ENCODE results near the gene PCCA.

Gene PCCA

DNA sequence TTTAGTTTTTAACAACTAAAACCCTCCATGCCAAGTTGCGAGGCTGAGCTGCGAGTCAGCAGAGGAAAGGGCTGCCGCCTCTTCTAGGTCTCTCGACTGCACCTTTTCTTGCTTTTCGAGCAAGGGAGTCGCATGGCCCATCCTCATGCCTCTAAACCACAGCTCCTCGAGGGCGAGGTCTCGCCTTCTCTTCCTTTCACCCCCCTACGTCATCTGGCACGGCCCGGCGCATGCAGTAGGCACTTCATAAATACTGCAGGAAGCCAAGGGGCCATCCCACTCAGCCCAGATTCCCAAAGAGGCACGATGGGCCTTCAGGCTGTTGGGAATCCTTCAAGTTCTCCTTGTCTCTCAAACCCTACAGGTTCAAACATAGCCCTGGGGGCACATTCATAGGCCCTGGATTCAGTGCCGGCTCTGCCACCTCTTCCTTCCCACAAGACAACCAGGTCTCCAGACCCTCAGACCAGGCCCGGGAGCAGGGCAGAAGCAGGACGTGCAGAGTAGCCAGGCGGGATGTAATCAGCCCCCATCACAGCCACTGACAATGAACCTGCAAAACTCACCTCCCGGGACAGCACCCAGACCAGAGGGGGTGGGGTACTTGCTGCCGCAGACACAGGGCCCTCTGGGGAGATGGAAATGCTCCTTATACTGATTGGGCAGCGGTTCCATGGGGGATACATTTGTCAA lies 458.0 kb downstream of the PCCA start:
- H3K27ac ChIP-seq (ENCODE audit: low read length) = no peak overlapping the region
- DNase-seq (no peak), ATAC-seq (ENCODE audit: insufficient read depth, low read depth) (no peak)
- no peaks in the 10 kb centered on the region for H3K36me3 ChIP-seq (ENCODE audit: insufficient read depth, low read length)
- no peak overlapping the region for H3K9ac ChIP-seq (ENCODE audit: low read depth, low read length)
- H3K27me3 ChIP-seq (ENCODE audit: insufficient read depth, low read length, poor library complexity) = no peaks in the 10 kb centered on the region
- no peak for TF ChIP-seq EZH2 (IDR thresholded peaks at IDR 0.05; ENCODE audit: borderline replicate concordance, low read depth, low read length, severe bottlenecking)
- no peak for TF ChIP-seq CTCF (IDR thresholded peaks at IDR 0.05; ENCODE audit: borderline replicate concordance, extremely low read depth, low read length, poor library complexity, severe bottlenecking)
- H3K4me2 ChIP-seq (ENCODE audit: insufficient read depth, low read length) = no peak overlapping the region
- no peaks in the 10 kb centered on the region for H4K20me1 ChIP-seq (ENCODE audit: insufficient read depth, low read length)
- no peak overlapping the region for H2AFZ ChIP-seq (ENCODE audit: low read depth, low read length)
- no peaks in the 10 kb centered on the region for H3K4me1 ChIP-seq (ENCODE audit: insufficient read depth, low read length)
- H3K79me2 ChIP-seq (ENCODE audit: insufficient read depth, low read length) = no peaks in the 10 kb centered on the region
- H3K4me3 ChIP-seq (ENCODE audit: low read depth in 1 of 2, low read length in 2 of 2) = no peak overlapping the region
- H3K9me3 ChIP-seq (ENCODE audit: insufficient read depth, low read length, severe bottlenecking) = no peaks in the 10 kb centered on the region

GRCh38 chr13:100547791-100548201 lies 458.9 kb downstream of the PCCA start:
- no peaks in the 10 kb centered on the region for H3K36me3 ChIP-seq (ENCODE audit: insufficient read depth, low read length)
- H3K4me2 ChIP-seq (ENCODE audit: insufficient read depth, low read length) = no peak overlapping the region
- no peaks in the 10 kb centered on the region for H3K79me2 ChIP-seq (ENCODE audit: insufficient read depth, low read length)
- no peaks in the 10 kb centered on the region for H4K20me1 ChIP-seq (ENCODE audit: insufficient read depth, low read length)
- H3K9ac ChIP-seq (ENCODE audit: low read depth, low read length) = no peak overlapping the region
- H3K4me1 ChIP-seq (ENCODE audit: insufficient read depth, low read length) = no peaks in the 10 kb centered on the region
- H3K27ac ChIP-seq (ENCODE audit: low read length) = no peak overlapping the region
- H3K27me3 ChIP-seq (ENCODE audit: insufficient read depth, low read length, poor library complexity) = no peaks in the 10 kb centered on the region
- no peak for ATAC-seq (ENCODE audit: insufficient read depth, low read depth)
- no peaks in the 10 kb centered on the region for H3K9me3 ChIP-seq (ENCODE audit: insufficient read depth, low read length, severe bottlenecking)
- no peak overlapping the region for H2AFZ ChIP-seq (ENCODE audit: low read depth, low read length)
- TF ChIP-seq EZH2 (IDR thresholded peaks at IDR 0.05; ENCODE audit: borderline replicate concordance, low read depth, low read length, severe bottlenecking) (no peak), CTCF (IDR thresholded peaks at IDR 0.05; ENCODE audit: borderline replicate concordance, extremely low read depth, low read length, poor library complexity, severe bottlenecking) (no peak)
- no peak for DNase-seq
- no peak overlapping the region for H3K4me3 ChIP-seq (ENCODE audit: low read depth in 1 of 2, low read length in 2 of 2)

DNA sequence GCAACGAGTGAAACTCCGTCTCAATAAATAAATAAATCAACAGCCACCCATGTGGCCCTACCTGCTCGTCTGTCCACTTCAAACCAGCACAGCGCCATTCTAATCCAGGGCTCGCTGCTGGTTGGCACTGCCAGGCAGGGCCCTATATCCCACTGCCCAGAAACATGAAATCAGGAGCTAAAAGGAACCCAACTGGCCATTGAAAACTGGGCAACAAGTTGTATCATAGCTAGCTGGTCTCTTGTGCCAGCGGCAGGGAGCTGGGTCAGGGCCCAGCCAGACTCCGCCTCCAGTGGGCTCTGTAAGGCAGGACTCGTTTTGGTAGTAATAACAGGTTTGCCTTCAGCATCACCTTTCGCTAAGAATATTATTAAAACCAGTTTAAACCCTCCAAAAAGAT lies 460.4 kb downstream of the PCCA start:
- H4K20me1 ChIP-seq (ENCODE audit: insufficient read depth, low read length) = no peaks in the 10 kb centered on the region
- no peaks in the 10 kb centered on the region for H3K9me3 ChIP-seq (ENCODE audit: insufficient read depth, low read length, severe bottlenecking)
- no peak overlapping the region for H3K27ac ChIP-seq (ENCODE audit: low read length)
- no peak for DNase-seq
- H2AFZ ChIP-seq (ENCODE audit: low read depth, low read length) = no peak overlapping the region
- TF ChIP-seq CTCF (IDR thresholded peaks at IDR 0.05; ENCODE audit: borderline replicate concordance, extremely low read depth, low read length, poor library complexity, severe bottlenecking) (no peak), EZH2 (IDR thresholded peaks at IDR 0.05; ENCODE audit: borderline replicate concordance, low read depth, low read length, severe bottlenecking) (no peak)
- no peaks in the 10 kb centered on the region for H3K27me3 ChIP-seq (ENCODE audit: insufficient read depth, low read length, poor library complexity)
- no peak overlapping the region for H3K9ac ChIP-seq (ENCODE audit: low read depth, low read length)
- H3K36me3 ChIP-seq (ENCODE audit: insufficient read depth, low read length) = no peaks in the 10 kb centered on the region
- no peak for ATAC-seq (ENCODE audit: insufficient read depth, low read depth)
- H3K4me2 ChIP-seq (ENCODE audit: insufficient read depth, low read length) = no peak overlapping the region
- H3K4me3 ChIP-seq (ENCODE audit: low read depth in 1 of 2, low read length in 2 of 2) = no peak overlapping the region
- H3K4me1 ChIP-seq (ENCODE audit: insufficient read depth, low read length) = no peaks in the 10 kb centered on the region
- H3K79me2 ChIP-seq (ENCODE audit: insufficient read depth, low read length) = no peaks in the 10 kb centered on the region

Data from DND-41 (cell line).